PC-3 (cell line): ENCODE results near the gene IFT122. TPM values are rescaled to one million over a fixed set of nuclear protein-coding genes. Genes with fewer than 3 reads are reported as not detected.
"Not testable (repeated sequence)": the region's sequence is repeated elsewhere in the genome, so short reads cannot be mapped to it uniquely, and the experiment has no call there.

ENCODE experiments used
- ATAC-seq: fragments of 200-7000 bp; cut with Tn5 transposase; 2 replicates; pipeline ENCODE4 v1.9.1; 2020; ENCODE audit warnings: mild to moderate bottlenecking, moderate library complexity
- BruUV-seq: library from RNA; stranded (reverse); fragments of 400-500 nt; replicated peaks from 2 replicates; lab custom pipeline; 2021; lab: Mats Ljungman, UMichigan
- CTCF ChIA-PET: fragments of 300-600 bp; sonication (Branson Sonifier 250); formaldehyde crosslinking; loops from one replicate; lab custom pipeline; 2022; ENCODE audit warnings: antibody characterized with exemption; lab: Charles Lee
- POLR2A ChIA-PET: fragments of 300-600 bp; sonication (Branson Sonifier 250); formaldehyde crosslinking; loops from one replicate; lab custom pipeline; 2022; ENCODE audit warnings: antibody characterized with exemption; ENCODE audit not compliant: unreplicated experiment; lab: Charles Lee
- DNase-seq: peaks from one replicate; pipeline ENCODE4 v3.0.0-alpha.2; 2015
- H2AFZ ChIP-seq: fragments of 300-600 bp; sonication (generic); 2 replicates; pipeline ENCODE4 v1.6.0; 2016; ENCODE audit warnings: antibody characterized with exemption, low read length
- H3F3A ChIP-seq: fragments of 300-600 bp; sonication (generic); one replicate; pipeline ENCODE4 v1.6.0; 2017; ENCODE audit warnings: antibody characterized with exemption, low read length, control low read depth, mild to moderate bottlenecking; ENCODE audit not compliant: unreplicated experiment
- H3K27ac ChIP-seq: fragments of 300-600 bp; sonication (generic); 2 replicates; pipeline ENCODE4 v1.5.1; 2016; ENCODE audit warnings: mild to moderate bottlenecking, low read length
- H3K27me3 ChIP-seq: fragments of 300-600 bp; sonication (generic); 2 replicates; pipeline ENCODE4 v1.6.1; 2016; ENCODE audit warnings: low read length, mixed read lengths
- H3K36me3 ChIP-seq: fragments of 300-600 bp; sonication (generic); 2 replicates; pipeline ENCODE4 v1.6.1; 2016; ENCODE audit warnings: low read depth, mixed run types, low read length, mixed read lengths
- H3K4me1 ChIP-seq: fragments of 300-600 bp; sonication (generic); 2 replicates; pipeline ENCODE4 v1.5.1; 2016; ENCODE audit warnings: low read length; ENCODE audit not compliant: insufficient read depth
- H3K4me2 ChIP-seq: fragments of 300-600 bp; sonication (generic); 2 replicates; pipeline ENCODE4 v1.6.0; 2016; ENCODE audit warnings: low read length
- H3K4me3 ChIP-seq: fragments of 300-600 bp; sonication (generic); 2 replicates; pipeline ENCODE4 v1.5.1; 2016; ENCODE audit warnings: mild to moderate bottlenecking, low read length, mixed read lengths
- H3K79me2 ChIP-seq: fragments of 300-600 bp; sonication (generic); 2 replicates; pipeline ENCODE4 v1.6.1; 2017; ENCODE audit warnings: low read length, mixed read lengths
- H3K9ac ChIP-seq: fragments of 300-600 bp; sonication (generic); 2 replicates; pipeline ENCODE4 v1.6.0; 2016; ENCODE audit warnings: mild to moderate bottlenecking, low read length
- H3K9me2 ChIP-seq: fragments of 300-600 bp; sonication (generic); replicated peaks from 2 replicates; pipeline ENCODE4 v1.6.1; 2016; ENCODE audit warnings: mixed run types, low read length, mixed read lengths
- H3K9me3 ChIP-seq: fragments of 300-600 bp; sonication (generic); 2 replicates; pipeline ENCODE4 v1.6.1; 2016; ENCODE audit warnings: low read length, mixed read lengths
- H4K20me1 ChIP-seq: fragments of 300-600 bp; sonication (generic); 2 replicates; pipeline ENCODE4 v1.6.1; 2016; ENCODE audit warnings: low read length, mixed read lengths
- EZH2 ChIP-seq: fragments of 300-600 bp; sonication (generic); IDR thresholded peaks from one replicate; pipeline ENCODE4 v1.6.1; 2017; ENCODE audit warnings: antibody characterized with exemption, mild to moderate bottlenecking, low read length; ENCODE audit not compliant: unreplicated experiment
- EZH2phosphoT487 ChIP-seq: fragments of 300-600 bp; sonication (generic); IDR thresholded peaks from 2 replicates; pipeline ENCODE4 v1.6.1; 2018; ENCODE audit warnings: mild to moderate bottlenecking, antibody characterized with exemption, low read length, borderline replicate concordance
- intact Hi-C: fragments of 100-400 bp; cut with micrococcal nuclease; formaldehyde crosslinking; loops from 2 replicates; pipeline ENCODE4 v1.9.0; 2023
- total RNA-seq: library from RNA; depleted of rRNA; stranded (reverse); fragments of >200 nt; gene quantifications from 2 replicates; pipeline ENCODE4 v1.2.3, GENCODE V29; 2014
- TF ChIP-seq, protein P1 (sequence below): fragments of 300-600 bp; sonication (generic); conservative IDR thresholded peaks from 2 replicates; pipeline ENCODE4 v1.5.1; 2017; ENCODE audit warnings: antibody characterized with exemption, low read depth, mild to moderate bottlenecking, low read length

Gene IFT122
- total RNA-seq, 1 experiment from 2014 or later, result 10.2 TPM

DNA sequence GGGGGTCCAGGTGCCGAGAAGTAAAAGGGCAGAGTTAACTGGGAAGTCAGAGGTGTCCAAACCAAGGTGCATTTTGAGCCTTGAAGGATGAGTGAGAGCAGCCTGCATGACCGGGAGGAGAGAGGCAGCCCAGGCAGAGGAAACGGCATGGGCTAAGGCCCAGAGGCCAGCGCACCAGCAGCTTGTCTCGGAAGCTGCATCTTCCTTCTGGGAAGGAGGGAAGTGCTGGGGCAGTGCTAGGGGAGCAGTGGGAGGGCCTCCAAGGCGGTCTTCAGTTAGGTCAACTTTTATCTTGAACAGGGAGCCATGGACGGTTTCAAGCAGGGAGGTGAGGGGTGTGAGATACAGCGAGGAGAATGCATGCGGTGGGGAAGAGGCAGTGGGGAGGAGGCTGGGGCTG lies 104.0 kb downstream of the IFT122 start:
- DNase-seq (no peak), ATAC-seq (no peak)
- Histone ChIP-seq H3F3A (no peaks in the 10 kb centered on the region), H3K9ac (no peak overlapping the region), H4K20me1 (no peaks in the 10 kb centered on the region), H3K9me2 (no peaks in the 10 kb centered on the region), H3K4me2 (no peak overlapping the region), H3K27me3 (no peaks in the 10 kb centered on the region), H2AFZ (no peak overlapping the region), H3K79me2 (no peaks in the 10 kb centered on the region), H3K36me3 (no peaks in the 10 kb centered on the region), H3K9me3 (no peaks in the 10 kb centered on the region), H3K4me3 (no peak overlapping the region), H3K4me1 (no peaks in the 10 kb centered on the region), H3K27ac (no peak overlapping the region)
- BruUV-seq, result no TSS peak
- ChIA-PET POLR2A (no interaction called here), CTCF (no interaction called here)
- intact Hi-C loops, result no loop called here
- TF ChIP-seq, protein P1, sequence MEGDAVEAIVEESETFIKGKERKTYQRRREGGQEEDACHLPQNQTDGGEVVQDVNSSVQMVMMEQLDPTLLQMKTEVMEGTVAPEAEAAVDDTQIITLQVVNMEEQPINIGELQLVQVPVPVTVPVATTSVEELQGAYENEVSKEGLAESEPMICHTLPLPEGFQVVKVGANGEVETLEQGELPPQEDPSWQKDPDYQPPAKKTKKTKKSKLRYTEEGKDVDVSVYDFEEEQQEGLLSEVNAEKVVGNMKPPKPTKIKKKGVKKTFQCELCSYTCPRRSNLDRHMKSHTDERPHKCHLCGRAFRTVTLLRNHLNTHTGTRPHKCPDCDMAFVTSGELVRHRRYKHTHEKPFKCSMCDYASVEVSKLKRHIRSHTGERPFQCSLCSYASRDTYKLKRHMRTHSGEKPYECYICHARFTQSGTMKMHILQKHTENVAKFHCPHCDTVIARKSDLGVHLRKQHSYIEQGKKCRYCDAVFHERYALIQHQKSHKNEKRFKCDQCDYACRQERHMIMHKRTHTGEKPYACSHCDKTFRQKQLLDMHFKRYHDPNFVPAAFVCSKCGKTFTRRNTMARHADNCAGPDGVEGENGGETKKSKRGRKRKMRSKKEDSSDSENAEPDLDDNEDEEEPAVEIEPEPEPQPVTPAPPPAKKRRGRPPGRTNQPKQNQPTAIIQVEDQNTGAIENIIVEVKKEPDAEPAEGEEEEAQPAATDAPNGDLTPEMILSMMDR, result no peak
- TF ChIP-seq EZH2phosphoT487, result no peak
- TF ChIP-seq EZH2, result no peak

DNA sequence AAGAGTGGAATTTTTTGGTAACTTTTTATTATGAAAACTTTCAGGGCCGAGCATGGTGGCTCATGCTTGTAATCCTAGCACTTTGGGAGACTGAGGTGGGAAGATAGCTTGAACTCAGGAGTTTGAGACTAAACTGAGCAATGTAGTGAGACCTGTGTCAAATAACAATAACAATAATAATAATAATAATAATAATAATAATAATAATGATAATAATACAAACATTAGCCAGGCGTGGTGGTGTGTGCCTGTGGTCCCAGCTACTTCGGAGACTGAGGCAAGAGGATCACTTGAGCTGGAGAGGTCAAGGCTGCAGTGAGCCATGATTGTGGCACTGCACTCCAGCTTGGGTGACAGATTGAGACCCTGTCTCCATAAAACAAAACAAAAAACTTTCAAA lies 105.9 kb downstream of the IFT122 start:
- H3K4me3 ChIP-seq, H3K27me3 ChIP-seq, H3K9me3 ChIP-seq, H3K36me3 ChIP-seq, H3F3A ChIP-seq, DNase-seq, H2AFZ ChIP-seq, H3K79me2 ChIP-seq, intact Hi-C loops, H3K4me1 ChIP-seq, H3K9ac ChIP-seq, H3K27ac ChIP-seq, BruUV-seq, POLR2A ChIA-PET, H3K9me2 ChIP-seq, H4K20me1 ChIP-seq, ATAC-seq, H3K4me2 ChIP-seq, CTCF ChIA-PET: not testable (repeated sequence)

DNA sequence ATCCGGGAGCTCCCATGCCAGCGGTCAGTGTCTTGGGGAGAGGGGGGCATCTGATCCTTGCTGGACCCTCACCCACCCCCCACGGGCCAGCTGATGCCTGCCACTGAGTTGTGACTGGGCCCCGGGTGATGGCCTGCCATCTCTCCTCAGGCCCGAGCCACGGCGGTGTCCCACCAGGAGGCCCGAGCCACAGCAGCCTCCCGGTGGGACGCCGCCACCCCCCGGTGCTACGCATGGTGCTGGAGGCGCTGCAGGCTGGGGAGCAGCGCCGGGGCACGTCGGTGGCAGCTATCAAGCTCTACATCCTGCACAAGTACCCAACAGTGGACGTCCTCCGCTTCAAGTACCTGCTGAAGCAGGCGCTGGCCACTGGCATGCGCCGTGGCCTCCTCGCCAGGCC lies 107.2 kb downstream of the IFT122 start:
- Histone ChIP-seq H3K36me3 (no peaks in the 10 kb centered on the region), H2AFZ (no peak overlapping the region), H3K27ac (no peak overlapping the region), H3K79me2 (no peaks in the 10 kb centered on the region), H4K20me1 (no peaks in the 10 kb centered on the region), H3K9ac (no peak overlapping the region), H3K4me1 (no peaks in the 10 kb centered on the region; the same call in 1 of the 2 replicates), H3K9me3 (no peaks in the 10 kb centered on the region), H3K4me2 (no peak overlapping the region), H3K9me2 (no peaks in the 10 kb centered on the region), H3K4me3 (no peak overlapping the region), H3K27me3 (no peaks in the 10 kb centered on the region), H3F3A (no peaks in the 10 kb centered on the region)
- ChIA-PET CTCF (interaction anchor here (0.6 kb wide), 1 partner anchor 37 kb away, joined by 3 read pairs; no protein-coding TSS in a partner anchor), POLR2A (no interaction called here)
- BruUV-seq, result no TSS peak
- ATAC-seq (no peak), DNase-seq (no peak)
- TF ChIP-seq EZH2, result no peak
- TF ChIP-seq EZH2phosphoT487, result no peak
- TF ChIP-seq, protein P1, result no peak
- intact Hi-C loops, result no loop called here
